ENCODE results near the gene CNTNAP4.

CNTNAP4 gene

GRCh38 chr16:76235025-76235424 lies 42.2 kb upstream of the CNTNAP4 start:
- no peaks in the 10 kb centered on the region for H4K20me1 ChIP-seq (ENCODE audit: control insufficient read depth, insufficient read depth, low read depth, low read length)
- no peaks in the 10 kb centered on the region for H3K27me3 ChIP-seq (ENCODE audit: control insufficient read depth, low read length)
- no peak overlapping the region for H3K4me2 ChIP-seq (ENCODE audit: low read length)
- H3K9me3 ChIP-seq (ENCODE audit: control insufficient read depth, insufficient read depth, low read length), result no peaks in the 10 kb centered on the region
- H3F3A ChIP-seq (ENCODE audit: control insufficient read depth, insufficient read depth), result no peaks in the 10 kb centered on the region
- H3K36me3 ChIP-seq (ENCODE audit: control insufficient read depth, low read length), result no peaks in the 10 kb centered on the region
- no peak overlapping the region for H3K27ac ChIP-seq (ENCODE audit: low read depth, low read length)
- H3K79me2 ChIP-seq (ENCODE audit: control insufficient read depth, low read length), result no peaks in the 10 kb centered on the region
- no peak overlapping the region for H3K4me3 ChIP-seq (ENCODE audit: low read length)
- no peaks in the 10 kb centered on the region for H3K4me1 ChIP-seq (ENCODE audit: control insufficient read depth, low read length)
- H3K9me2 ChIP-seq (replicated peaks; ENCODE audit: control insufficient read depth, low read length), result no peaks in the 10 kb centered on the region
- TF ChIP-seq CTCF (IDR thresholded peaks at IDR 0.05; ENCODE audit: low read depth, low read length, poor library complexity, severe bottlenecking) (no peak), EZH2phosphoT487 (IDR thresholded peaks at IDR 0.05; ENCODE audit: borderline replicate concordance, low read length) (no peak)

GRCh38 chr16:76235426-76235825 lies 41.8 kb upstream of the CNTNAP4 start:
- Histone ChIP-seq H3F3A (ENCODE audit: control insufficient read depth, insufficient read depth) (no peaks in the 10 kb centered on the region), H3K79me2 (ENCODE audit: control insufficient read depth, low read length) (no peaks in the 10 kb centered on the region), H3K36me3 (ENCODE audit: control insufficient read depth, low read length) (no peaks in the 10 kb centered on the region), H3K4me2 (ENCODE audit: low read length) (no peak overlapping the region), H4K20me1 (ENCODE audit: control insufficient read depth, insufficient read depth, low read depth, low read length) (no peaks in the 10 kb centered on the region), H3K9me3 (ENCODE audit: control insufficient read depth, insufficient read depth, low read length) (no peaks in the 10 kb centered on the region), H3K4me1 (ENCODE audit: control insufficient read depth, low read length) (no peaks in the 10 kb centered on the region), H3K9me2 (replicated peaks; ENCODE audit: control insufficient read depth, low read length) (no peaks in the 10 kb centered on the region), H3K27me3 (ENCODE audit: control insufficient read depth, low read length) (no peaks in the 10 kb centered on the region), H3K4me3 (ENCODE audit: low read length) (no peak overlapping the region), H3K27ac (ENCODE audit: low read depth, low read length) (no peak overlapping the region)
- no peak for TF ChIP-seq EZH2phosphoT487 (IDR thresholded peaks at IDR 0.05; ENCODE audit: borderline replicate concordance, low read length)
- no peak for TF ChIP-seq CTCF (IDR thresholded peaks at IDR 0.05; ENCODE audit: low read depth, low read length, poor library complexity, severe bottlenecking)

- no peaks in the 10 kb centered on the region for H3F3A ChIP-seq (ENCODE audit: control insufficient read depth, insufficient read depth)
- no peak overlapping the region for H3K4me3 ChIP-seq (ENCODE audit: low read length)
- H3K27me3 ChIP-seq (ENCODE audit: control insufficient read depth, low read length), result no peaks in the 10 kb centered on the region
- no peak overlapping the region for H3K4me2 ChIP-seq (ENCODE audit: low read length)
- no peaks in the 10 kb centered on the region for H4K20me1 ChIP-seq (ENCODE audit: control insufficient read depth, insufficient read depth, low read depth, low read length)
- TF ChIP-seq EZH2phosphoT487 (IDR thresholded peaks at IDR 0.05; ENCODE audit: borderline replicate concordance, low read length) (no peak), CTCF (IDR thresholded peaks at IDR 0.05; ENCODE audit: low read depth, low read length, poor library complexity, severe bottlenecking) (no peak)
- H3K36me3 ChIP-seq (ENCODE audit: control insufficient read depth, low read length), result no peaks in the 10 kb centered on the region
- no peaks in the 10 kb centered on the region for H3K79me2 ChIP-seq (ENCODE audit: control insufficient read depth, low read length)
- no peak overlapping the region for H3K27ac ChIP-seq (ENCODE audit: low read depth, low read length)
- no peaks in the 10 kb centered on the region for H3K4me1 ChIP-seq (ENCODE audit: control insufficient read depth, low read length)
- no peaks in the 10 kb centered on the region for H3K9me3 ChIP-seq (ENCODE audit: control insufficient read depth, insufficient read depth, low read length)
- no peaks in the 10 kb centered on the region for H3K9me2 ChIP-seq (replicated peaks; ENCODE audit: control insufficient read depth, low read length)
These were observed 39.7 kb upstream of the CNTNAP4 start for GRCh38 chr16:76237471-76237870.

GRCh38 chr16:76241755-76242154 lies 35.4 kb upstream of the CNTNAP4 start:
- Histone ChIP-seq H3K4me3 (ENCODE audit: low read length) (no peak overlapping the region), H4K20me1 (ENCODE audit: control insufficient read depth, insufficient read depth, low read depth, low read length) (no peaks in the 10 kb centered on the region), H3K9me3 (ENCODE audit: control insufficient read depth, insufficient read depth, low read length) (no peaks in the 10 kb centered on the region), H3K4me1 (ENCODE audit: control insufficient read depth, low read length) (no peaks in the 10 kb centered on the region), H3K27ac (ENCODE audit: low read depth, low read length) (no peak overlapping the region), H3K27me3 (ENCODE audit: control insufficient read depth, low read length) (no peaks in the 10 kb centered on the region), H3K79me2 (ENCODE audit: control insufficient read depth, low read length) (no peaks in the 10 kb centered on the region), H3K4me2 (ENCODE audit: low read length) (no peak overlapping the region), H3K36me3 (ENCODE audit: control insufficient read depth, low read length) (no peaks in the 10 kb centered on the region), H3F3A (ENCODE audit: control insufficient read depth, insufficient read depth) (no peaks in the 10 kb centered on the region), H3K9me2 (replicated peaks; ENCODE audit: control insufficient read depth, low read length) (no peaks in the 10 kb centered on the region)
- TF ChIP-seq CTCF (IDR thresholded peaks at IDR 0.05; ENCODE audit: low read depth, low read length, poor library complexity, severe bottlenecking), result no peak
- TF ChIP-seq EZH2phosphoT487 (IDR thresholded peaks at IDR 0.05; ENCODE audit: borderline replicate concordance, low read length), result no peak
